ENCODE results near the gene NOX4. TPM values are rescaled to one million over a fixed set of nuclear protein-coding genes. Genes with fewer than 3 reads are reported as not detected.

Gene NOX4
- total and polyA plus RNA-seq, 2 donors (not counting 3 experiments of a cell fraction or from before 2014, with no cell fraction given): 21.2 to 34.0 TPM

GRCh38 chr11:89504270-89504669, 13.1 kb upstream of the NOX4 start:
- no TSS peak for BruUV-seq (replicated peaks)
- FAIRE-seq (no peak), DNase-seq (ENCODE audit: low read depth, low spot score) (no peak)
- TF ChIP-seq FOS (IDR thresholded peaks at IDR 0.05; ENCODE audit: borderline replicate concordance, insufficient read depth, low read length) (no peak), EZH2 (IDR thresholded peaks at IDR 0.05; ENCODE audit: borderline replicate concordance, low read depth, low read length, severe bottlenecking) (no peak), GATA2 (IDR thresholded peaks at IDR 0.05; ENCODE audit: insufficient read depth, insufficient read length, low read depth, low read length) (no peak), JUN (IDR thresholded peaks at IDR 0.05; ENCODE audit: borderline replicate concordance, insufficient read depth, insufficient read length, low read depth) (no peak), CTCF (IDR thresholded peaks at IDR 0.05; ENCODE audit: extremely low read depth in 1 of 2, insufficient read depth in 1 of 2, low read depth in 1 of 2, low read length in 2 of 2) (no peak), MAX (IDR thresholded peaks at IDR 0.05; ENCODE audit: insufficient read depth, insufficient read length) (no peak), POLR2AphosphoS5 (IDR thresholded peaks at IDR 0.05; ENCODE audit: insufficient read depth, low read depth, low read length) (no peak), MYC (IDR thresholded peaks at IDR 0.05; ENCODE audit: low read depth, low read length) (no peak), POLR2A (IDR thresholded peaks at IDR 0.05; ENCODE audit: low read depth, low read length) (no peak)
- intact Hi-C loops (cut with micrococcal nuclease) (no loop called here), dilution Hi-C loops (cut with MboI; ENCODE audit: extremely low pct_ligation_motif_present, low sequenced_read_pairs) (no loop called here)
- Histone ChIP-seq H3K4me1 (ENCODE audit: control insufficient read depth, extremely low read depth, insufficient read depth, low read length) (no peaks in the 10 kb centered on the region), H3K36me3 (ENCODE audit: control insufficient read depth in 2 of 2, extremely low read depth in 1 of 2, insufficient read depth in 2 of 2, low read length in 2 of 2) (no peaks in the 10 kb centered on the region), H3K9me3 (replicated peaks; ENCODE audit: control insufficient read depth, insufficient read depth, low read length) (no peaks in the 10 kb centered on the region), H3K4me2 (ENCODE audit: insufficient read depth, low read length) (no peak overlapping the region), H3K27ac (ENCODE audit: insufficient read depth, low read depth, low read length) (no peak overlapping the region), H4K20me1 (replicated peaks; ENCODE audit: control insufficient read depth, extremely low read depth, insufficient read depth, low read length) (no peaks in the 10 kb centered on the region), H3K4me3 (replicated peaks in 1 of 3; ENCODE audit: insufficient read depth in 1 of 3, low read depth in 1 of 3, low read length in 3 of 3) (no peak overlapping the region), H2AFZ (ENCODE audit: low read depth, low read length) (no peak overlapping the region), H3K9me1 (replicated peaks; ENCODE audit: control insufficient read depth, extremely low read depth, insufficient read depth, low read length) (no peaks in the 10 kb centered on the region), H3K27me3 (ENCODE audit: control insufficient read depth in 2 of 2, insufficient read depth in 2 of 2, low read length in 2 of 2) (no peaks in the 10 kb centered on the region), H3K9ac (replicated peaks; ENCODE audit: extremely low read depth, insufficient read depth, low read length) (no peak overlapping the region), H3K79me2 (ENCODE audit: control insufficient read depth, insufficient read depth, low read length) (no peaks in the 10 kb centered on the region)
- POLR2A ChIA-PET: no interaction called here
- CTCF ChIA-PET: interaction anchor here (1.3 kb wide), 1 partner anchor 8 kb away, joined by 4 read pairs; no protein-coding TSS in a partner anchor
